Rectal smooth muscle tissue (tissue), 1 donor: Measurements from ENCODE around the gene NCAPG2.
A peak's percentile ranks its signal among the peaks of the same experiment; 100 is the strongest.

Experiments
- H3K27ac ChIP-seq: one replicate; pipeline ENCODE4 v1.7.0; 2013; ENCODE audit warnings: low read depth, low read length, inconsistent platforms
- H3K27me3 ChIP-seq: one replicate; pipeline ENCODE4 v1.7.0; 2013; ENCODE audit warnings: low read length; ENCODE audit not compliant: control insufficient read depth, insufficient read depth
- H3K36me3 ChIP-seq: one replicate; pipeline ENCODE4 v1.7.0; 2013; ENCODE audit warnings: low read length; ENCODE audit not compliant: control insufficient read depth, insufficient read depth
- H3K4me1 ChIP-seq: one replicate; pipeline ENCODE4 v1.7.0; 2013; ENCODE audit warnings: low read length; ENCODE audit not compliant: control insufficient read depth, insufficient read depth
- H3K4me3 ChIP-seq: one replicate; pipeline ENCODE4 v1.7.0; 2013; ENCODE audit warnings: low read length
- H3K9ac ChIP-seq: one replicate; pipeline ENCODE4 v1.7.0; 2013; ENCODE audit warnings: low read length

NCAPG2 gene

GRCh38 chr7:158730383-158731346 lies 26.1 kb upstream of the NCAPG2 start:
- H3K27me3 ChIP-seq = no peaks in the 10 kb centered on the region
- H3K9ac ChIP-seq = no peak overlapping the region
- no peaks in the 10 kb centered on the region for H3K4me1 ChIP-seq
- peak overlapping the region; percentile 49 for H3K27ac ChIP-seq
- H3K4me3 ChIP-seq = no peak overlapping the region
- H3K36me3 ChIP-seq = peaks cover 19% of the 10 kb centered on the region

GRCh38 chr7:158729646-158730382 lies 25.2 kb upstream of the NCAPG2 start:
- Histone ChIP-seq H3K9ac (no peak overlapping the region), H3K27ac (no peak overlapping the region), H3K27me3 (no peaks in the 10 kb centered on the region), H3K4me3 (no peak overlapping the region), H3K4me1 (no peaks in the 10 kb centered on the region), H3K36me3 (peaks cover 19% of the 10 kb centered on the region)

- peaks cover 14% of the 10 kb centered on the region for H3K36me3 ChIP-seq
- H3K4me3 ChIP-seq = no peak overlapping the region
- H3K4me1 ChIP-seq = no peaks in the 10 kb centered on the region
- H3K9ac ChIP-seq = no peak overlapping the region
- H3K27ac ChIP-seq = no peak overlapping the region
- H3K27me3 ChIP-seq = no peaks in the 10 kb centered on the region
These were observed 24.5 kb upstream of the NCAPG2 start for GRCh38 chr7:158728911-158729645.

DNA sequence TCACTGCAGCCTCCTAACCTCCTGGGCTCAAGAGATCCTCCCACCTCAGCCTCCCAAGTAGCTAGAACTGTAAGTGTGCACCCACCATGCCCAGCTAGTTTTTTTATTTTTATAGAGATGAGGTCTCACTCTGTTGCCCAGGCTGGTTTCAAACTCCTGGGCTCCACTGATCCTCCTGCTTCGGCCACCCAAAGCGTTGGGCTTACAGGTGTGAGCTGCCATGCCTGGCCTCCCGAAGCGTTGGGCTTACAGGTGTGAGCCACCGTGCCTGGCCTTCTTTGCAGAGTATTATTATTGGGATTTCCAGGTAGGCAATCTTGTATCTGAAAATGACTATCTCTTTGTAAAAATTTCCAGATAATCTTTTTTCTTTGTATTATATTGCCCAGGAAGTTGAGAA lies 23.1 kb upstream of the NCAPG2 start:
- Histone ChIP-seq H3K4me1 (no peaks in the 10 kb centered on the region), H3K9ac (no peak overlapping the region), H3K27ac (no peak overlapping the region), H3K27me3 (no peaks in the 10 kb centered on the region), H3K36me3 (peaks cover 8% of the 10 kb centered on the region), H3K4me3 (no peak overlapping the region)

DNA sequence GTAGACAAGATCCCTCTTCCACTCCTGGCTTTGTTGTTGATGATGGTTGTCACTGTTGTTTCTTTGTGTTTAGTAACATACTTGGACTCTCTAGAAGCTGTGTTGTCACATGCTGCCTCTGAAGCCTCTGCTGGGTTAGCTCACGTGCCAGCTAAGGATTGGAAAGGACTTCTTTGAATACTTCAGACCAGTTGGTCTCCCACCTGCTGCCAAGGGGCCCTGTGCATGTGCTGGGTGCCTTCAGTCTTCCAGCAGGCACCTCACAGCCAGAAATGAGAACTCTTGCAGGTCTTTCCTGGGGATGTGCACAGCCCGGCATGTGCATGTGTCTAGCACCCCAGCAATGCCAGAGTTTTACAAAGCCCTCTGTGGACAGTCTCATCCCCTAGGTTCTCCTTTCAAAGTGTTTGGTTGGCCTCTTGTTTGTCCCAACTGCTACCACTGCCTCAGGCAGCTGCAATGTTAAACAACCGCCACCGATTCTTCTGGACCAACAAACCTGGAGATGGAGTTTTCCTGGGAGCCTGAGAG lies 21.7 kb upstream of the NCAPG2 start:
- Histone ChIP-seq H3K27me3 (no peaks in the 10 kb centered on the region), H3K4me3 (no peak overlapping the region), H3K9ac (no peak overlapping the region), H3K36me3 (peaks cover 8% of the 10 kb centered on the region), H3K4me1 (no peaks in the 10 kb centered on the region), H3K27ac (no peak overlapping the region)

GRCh38 chr7:158725506-158725800 lies 20.8 kb upstream of the NCAPG2 start:
- H3K27ac ChIP-seq = no peak overlapping the region
- peaks cover 7% of the 10 kb centered on the region for H3K36me3 ChIP-seq
- H3K4me3 ChIP-seq = no peak overlapping the region
- H3K9ac ChIP-seq = no peak overlapping the region
- no peaks in the 10 kb centered on the region for H3K27me3 ChIP-seq
- H3K4me1 ChIP-seq = no peaks in the 10 kb centered on the region

DNA sequence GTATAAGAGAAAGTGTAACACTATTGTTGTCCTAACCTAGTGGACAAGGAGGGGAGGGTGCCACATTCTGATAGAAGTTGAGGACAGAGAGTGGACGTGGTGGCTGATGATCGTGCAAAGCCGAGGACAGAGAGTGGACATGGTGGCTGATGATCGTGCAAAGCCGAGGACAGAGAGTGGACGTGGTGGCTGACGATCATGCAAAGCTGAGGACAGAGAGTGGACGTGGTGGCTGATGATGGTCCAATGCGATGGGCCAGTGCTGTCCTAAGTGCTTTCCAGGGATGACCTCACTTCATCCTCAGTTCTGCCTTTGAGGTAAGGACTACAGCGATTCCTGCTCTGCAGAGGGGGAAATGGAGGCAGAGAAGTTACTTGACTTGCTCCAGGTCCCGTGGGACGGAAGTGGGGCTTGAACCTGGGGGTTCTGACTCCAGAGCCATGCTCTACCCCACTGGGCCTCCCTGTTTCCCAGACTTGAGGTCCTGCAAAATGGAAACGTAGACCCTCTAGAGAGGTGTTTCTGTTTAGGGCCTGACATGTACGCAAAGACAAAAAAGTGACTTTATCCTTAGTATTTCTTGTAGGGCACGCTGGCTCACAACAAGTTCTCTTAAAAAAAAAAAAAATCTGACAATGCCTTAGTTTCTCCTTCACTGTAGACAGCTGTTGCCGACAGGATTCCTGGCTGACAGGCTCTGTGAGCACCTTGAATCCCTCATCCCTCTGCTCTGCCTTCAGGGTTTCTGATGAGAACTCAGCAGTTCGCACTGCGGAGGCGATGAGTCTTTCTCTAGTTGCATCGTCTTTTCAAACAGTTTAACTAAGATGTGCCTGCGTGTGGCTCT lies 20.3 kb upstream of the NCAPG2 start:
- peaks cover 3% of the 10 kb centered on the region for H3K36me3 ChIP-seq
- no peaks in the 10 kb centered on the region for H3K4me1 ChIP-seq
- H3K9ac ChIP-seq = no peak overlapping the region
- H3K4me3 ChIP-seq = no peak overlapping the region
- H3K27me3 ChIP-seq = no peaks in the 10 kb centered on the region
- no peak overlapping the region for H3K27ac ChIP-seq

- Histone ChIP-seq H3K4me1 (no peaks in the 10 kb centered on the region), H3K36me3 (no peaks in the 10 kb centered on the region), H3K27ac (no peak overlapping the region), H3K27me3 (no peaks in the 10 kb centered on the region), H3K9ac (no peak overlapping the region), H3K4me3 (no peak overlapping the region)
These were observed 19.2 kb upstream of the NCAPG2 start for GRCh38 chr7:158723714-158724385.

DNA sequence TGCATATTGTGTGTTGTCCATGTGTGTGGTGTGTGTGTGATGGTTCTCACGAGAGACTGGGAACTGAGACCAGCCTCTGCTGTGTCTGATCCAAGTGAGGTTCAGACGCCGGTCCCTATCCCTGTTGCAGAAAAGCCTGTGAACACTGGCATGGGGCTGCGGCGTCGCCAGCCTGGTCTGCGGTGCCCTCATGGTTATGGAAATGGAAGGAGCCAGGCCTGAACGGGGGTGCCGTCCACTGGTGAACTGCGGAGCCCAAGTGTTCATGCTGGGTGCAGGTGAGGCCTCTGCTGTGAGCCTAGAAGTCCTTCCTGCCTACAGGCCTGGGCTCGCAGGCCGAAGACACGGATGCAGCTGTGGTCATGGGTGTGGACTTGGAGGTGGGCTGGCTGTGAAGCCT lies 18.7 kb upstream of the NCAPG2 start:
- no peaks in the 10 kb centered on the region for H3K4me1 ChIP-seq
- no peaks in the 10 kb centered on the region for H3K27me3 ChIP-seq
- no peaks in the 10 kb centered on the region for H3K36me3 ChIP-seq
- no peak overlapping the region for H3K4me3 ChIP-seq
- no peak overlapping the region for H3K27ac ChIP-seq
- H3K9ac ChIP-seq = no peak overlapping the region

DNA sequence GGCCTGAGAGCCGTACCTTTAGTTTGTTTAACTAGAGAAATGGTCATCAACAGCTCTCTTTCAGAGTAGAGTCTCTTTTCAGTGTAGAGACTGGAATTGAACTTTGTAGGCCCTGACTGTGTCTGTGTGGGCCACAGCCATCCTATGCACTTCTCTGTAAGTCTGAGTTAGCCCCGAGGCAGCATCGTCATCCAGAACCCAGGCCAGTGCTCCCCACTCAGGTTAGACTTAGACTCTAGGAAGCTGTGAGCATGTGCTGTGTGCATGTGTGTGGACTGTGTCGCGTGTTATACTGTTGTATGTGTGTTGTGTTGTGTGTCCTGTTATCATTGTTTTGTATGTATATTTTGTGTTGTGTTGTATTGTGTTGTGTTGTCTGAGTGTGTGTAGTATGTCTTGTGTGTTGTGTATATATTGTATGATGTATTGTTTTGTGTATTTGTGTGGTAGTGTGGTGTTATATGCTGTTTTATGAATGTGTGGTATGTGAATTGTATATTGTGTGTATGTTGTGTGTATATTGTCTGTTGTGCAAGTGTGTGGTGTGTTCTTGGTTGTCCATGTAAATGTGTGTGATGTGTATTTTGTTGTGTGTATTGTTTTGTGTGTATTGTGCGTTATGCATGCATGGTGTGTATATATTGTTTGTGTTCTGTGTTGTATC lies 18.1 kb upstream of the NCAPG2 start:
- Histone ChIP-seq H3K27ac (no peak overlapping the region), H3K4me3 (no peak overlapping the region), H3K4me1 (no peaks in the 10 kb centered on the region), H3K9ac (no peak overlapping the region), H3K36me3 (no peaks in the 10 kb centered on the region), H3K27me3 (no peaks in the 10 kb centered on the region)

DNA sequence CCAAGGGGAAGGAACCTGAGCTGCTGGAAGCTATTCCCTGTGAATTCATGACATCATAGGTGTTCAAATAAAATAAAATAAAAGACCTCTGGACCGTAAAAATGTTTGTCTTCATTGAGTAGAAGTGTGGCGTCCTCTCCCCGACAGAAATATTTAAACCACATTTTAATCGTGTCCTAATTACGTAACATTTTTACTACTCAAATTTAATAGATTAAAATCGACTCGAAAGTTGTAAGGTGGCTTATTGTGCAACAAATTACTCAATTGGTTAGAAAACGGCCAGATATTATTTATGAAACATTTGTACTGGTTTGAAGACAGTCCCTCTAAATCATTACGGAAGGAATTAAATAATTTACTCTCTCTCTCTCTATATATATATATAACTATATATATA lies 15.5 kb upstream of the NCAPG2 start:
- H3K4me1 ChIP-seq = no peaks in the 10 kb centered on the region
- no peak overlapping the region for H3K27ac ChIP-seq
- H3K4me3 ChIP-seq = no peak overlapping the region

More for the DNA sequence above, 15.5 kb upstream of the NCAPG2 start:
- Histone ChIP-seq H3K9ac (no peak overlapping the region), H3K27me3 (no peaks in the 10 kb centered on the region), H3K36me3 (no peaks in the 10 kb centered on the region)
